ENCODE results near the gene SETDB1. TPM values are rescaled to one million over a fixed set of nuclear protein-coding genes. Genes with fewer than 3 reads are reported as not detected.

SETDB1 gene
- total RNA-seq, 1 experiment from 2014 or later: 51.1 TPM

DNA sequence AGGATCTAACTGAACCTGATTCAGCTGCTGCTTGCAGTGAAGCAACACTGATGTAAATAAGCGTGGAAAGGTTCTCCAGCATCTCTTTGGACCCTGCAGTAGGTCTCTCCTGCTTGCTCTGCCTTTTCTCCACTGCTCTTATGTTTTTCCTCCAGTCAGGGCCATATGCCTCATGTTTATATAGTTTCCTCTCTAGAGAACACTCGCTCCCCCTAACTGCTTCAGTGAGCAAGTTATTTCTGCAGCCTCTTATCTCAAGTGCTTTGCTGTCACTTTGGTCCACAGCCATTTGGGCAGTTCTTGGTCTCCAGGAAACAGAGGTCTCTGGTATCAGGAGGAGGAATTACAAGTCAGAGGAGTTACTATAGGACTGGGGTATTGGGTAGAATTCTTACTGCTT lies 87.4 kb downstream of the SETDB1 start:
- no peak overlapping the region for H3K4me3 ChIP-seq
- peaks cover 7% of the 10 kb centered on the region; the same call in 1 of the 2 replicates for H3K4me1 ChIP-seq (replicated peaks; ENCODE audit: insufficient read depth)
- no peak overlapping the region for H2AFZ ChIP-seq
- no peaks in the 10 kb centered on the region for H3K9me2 ChIP-seq (ENCODE audit: insufficient read depth)
- no peaks in the 10 kb centered on the region for H4K20me1 ChIP-seq (ENCODE audit: insufficient read depth)
- H3K27ac ChIP-seq: no peak overlapping the region
- POLR2A ChIA-PET (ENCODE audit: unreplicated experiment): no interaction called here
- peaks cover 23% of the 10 kb centered on the region for H3K79me2 ChIP-seq (ENCODE audit: low read depth)
- intact Hi-C loops (cut with micrococcal nuclease; ENCODE audit: unreplicated experiment): no loop called here
- H3F3A ChIP-seq (ENCODE audit: insufficient read depth, low read depth): no peaks in the 10 kb centered on the region; the same call in none of the 2 replicates
- 0 out of 2 replicates have a peak, but pooled peaks cover 6% of the 10 kb centered on the region for H3K36me3 ChIP-seq (ENCODE audit: low read depth)
- DNase-seq: no peak
- H3K27me3 ChIP-seq (ENCODE audit: insufficient read depth, low read depth): no peaks in the 10 kb centered on the region
- no TSS peak for BruUV-seq (replicated peaks)
- CTCF ChIA-PET: no interaction called here
- H3K9me3 ChIP-seq (ENCODE audit: insufficient read depth, low read depth): no peaks in the 10 kb centered on the region
- TF ChIP-seq EZH2 (IDR thresholded peaks at IDR 0.05; ENCODE audit: low read depth) (no peak), CTCF (conservative IDR thresholded peaks at IDR 0.05) (no peak)
- no peak overlapping the region for H3K4me2 ChIP-seq

Other genes starting within 250 kb of the SETDB1 start
- gene GOLPH3L, start 229.2 kb upstream of the SETDB1 start, total RNA-seq (2021): 36.5 and 52.7 TPM in 2 replicates
- not detected in 2 replicates for gene HORMAD1, start 205.5 kb upstream of the SETDB1 start, total RNA-seq (2021)
- gene CTSS, start 160.6 kb upstream of the SETDB1 start, total RNA-seq (2021): 6.3 and 7.2 TPM in 2 replicates
- 4.7 and 4.9 TPM in 2 replicates for gene CTSK, start 118.1 kb upstream of the SETDB1 start, total RNA-seq (2021)
- gene ARNT, start 49.8 kb upstream of the SETDB1 start, total RNA-seq (2021): 30.3 and 35.1 TPM in 2 replicates
- not detected in 2 replicates for gene CTXND2, start 39.2 kb upstream of the SETDB1 start, total RNA-seq (2021)
- 113 TPM in 2 replicates for gene CERS2, start 48.5 kb downstream of the SETDB1 start, total RNA-seq (2021)
- gene ANXA9, start 55.9 kb downstream of the SETDB1 start, total RNA-seq (2021): 10.6 and 12.9 TPM in 2 replicates
- gene MINDY1, start 80.5 kb downstream of the SETDB1 start, total RNA-seq (2021): 15.6 and 17.6 TPM in 2 replicates
- gene PRUNE1, start 82.1 kb downstream of the SETDB1 start, total RNA-seq (2021): 26.6 and 30.7 TPM in 2 replicates
- 3.0 and 3.6 TPM in 2 replicates for gene BNIPL, start 110.2 kb downstream of the SETDB1 start, total RNA-seq (2021)
- 1.8 and 2.3 TPM in 2 replicates for gene C1orf56, start 121.4 kb downstream of the SETDB1 start, total RNA-seq (2021)
- gene CDC42SE1, start 133.3 kb downstream of the SETDB1 start, total RNA-seq (2021): 59.4 and 62.8 TPM in 2 replicates
- 15.0 and 23.3 TPM in 2 replicates for gene MLLT11, start 134.0 kb downstream of the SETDB1 start, total RNA-seq (2021)
- 6.4 and 6.6 TPM in 2 replicates for gene GABPB2, start 144.4 kb downstream of the SETDB1 start, total RNA-seq (2021)
- gene SEMA6C, start 220.3 kb downstream of the SETDB1 start, total RNA-seq (2021): 5.6 and 6.1 TPM in 2 replicates
- gene TNFAIP8L2, start 230.3 kb downstream of the SETDB1 start, total RNA-seq (2021): not detected in 2 replicates
- gene LYSMD1, start 239.5 kb downstream of the SETDB1 start, total RNA-seq (2021): 7.6 and 12.8 TPM in 2 replicates
- gene SCNM1, start 239.8 kb downstream of the SETDB1 start, total RNA-seq (2021): 42.5 and 47.7 TPM in 2 replicates
- 1.2 TPM in 1 of 2 replicates, not detected in the other for gene TMOD4, start 249.6 kb downstream of the SETDB1 start, total RNA-seq (2021)